MM.1S (cell line): Measurements from ENCODE around the gene ACOX3.

Experiments
- DNase-seq: peaks from one replicate; pipeline ENCODE4 v3.0.0-alpha.2; 2015
- H2AFZ ChIP-seq: fragments of 300-600 bp; sonication (generic); 2 replicates; pipeline ENCODE4 v1.6.0; 2016; ENCODE audit warnings: antibody characterized with exemption, low read length
- H3F3A ChIP-seq: fragments of 300-600 bp; sonication (generic); 2 replicates; pipeline ENCODE4 v1.6.1; 2016; ENCODE audit warnings: mild to moderate bottlenecking, antibody characterized with exemption, low read length, moderate library complexity, mixed read lengths; ENCODE audit not compliant: insufficient read depth
- H3K27ac ChIP-seq: fragments of 300-600 bp; sonication (generic); 2 replicates; pipeline ENCODE4 v1.5.1; 2016; ENCODE audit warnings: mild to moderate bottlenecking, low read length
- H3K27me3 ChIP-seq: fragments of 300-600 bp; sonication (generic); replicated peaks from 2 replicates; pipeline ENCODE4 v1.6.0; 2016; ENCODE audit warnings: low read length; ENCODE audit not compliant: insufficient read depth
- H3K36me3 ChIP-seq: fragments of 300-600 bp; sonication (generic); replicated peaks from 2 replicates; pipeline ENCODE4 v1.6.1; 2016; ENCODE audit warnings: mild to moderate bottlenecking, low read length, mixed read lengths; ENCODE audit not compliant: insufficient read depth
- H3K4me1 ChIP-seq: fragments of 300-600 bp; sonication (generic); 2 replicates; pipeline ENCODE4 v1.6.1; 2016; ENCODE audit warnings: low read length, mixed read lengths
- H3K4me2 ChIP-seq: fragments of 300-600 bp; sonication (generic); 2 replicates; pipeline ENCODE4 v1.6.0; 2016; ENCODE audit warnings: low read depth, low read length
- H3K4me3 ChIP-seq: fragments of 300-600 bp; sonication (generic); 2 replicates; pipeline ENCODE4 v1.5.1; 2016; ENCODE audit warnings: low read length, mixed read lengths
- H3K79me2 ChIP-seq: fragments of 300-600 bp; sonication (generic); 2 replicates; pipeline ENCODE4 v1.6.1; 2016; ENCODE audit warnings: mixed run types, low read length, mixed read lengths
- H3K9ac ChIP-seq: fragments of 300-600 bp; sonication (generic); 2 replicates; pipeline ENCODE4 v1.6.1; 2016; ENCODE audit warnings: low read length, mixed read lengths
- H3K9me2 ChIP-seq: fragments of 300-600 bp; sonication (generic); replicated peaks from 2 replicates; pipeline ENCODE4 v1.6.1; 2016; ENCODE audit warnings: mild to moderate bottlenecking, low read length, mixed read lengths; ENCODE audit not compliant: insufficient read depth
- H3K9me3 ChIP-seq: fragments of 300-600 bp; sonication (generic); replicated peaks from 2 replicates; pipeline ENCODE4 v1.6.1; 2016; ENCODE audit warnings: mild to moderate bottlenecking, low read length, mixed read lengths; ENCODE audit not compliant: insufficient read depth
- H4K20me1 ChIP-seq: fragments of 300-600 bp; sonication (generic); 2 replicates; pipeline ENCODE4 v1.6.1; 2016; ENCODE audit warnings: mild to moderate bottlenecking, low read length, moderate library complexity, mixed read lengths; ENCODE audit not compliant: insufficient read depth
- EZH2 ChIP-seq: fragments of 300-600 bp; sonication (generic); optimal IDR thresholded peaks from 2 replicates; pipeline ENCODE3; 2017; ENCODE audit warnings: low read depth, mild to moderate bottlenecking, antibody characterized with exemption, low read length, mixed read lengths
- EZH2phosphoT487 ChIP-seq: fragments of 300-600 bp; sonication (generic); IDR thresholded peaks from 2 replicates; pipeline ENCODE4 v1.6.1; 2018; ENCODE audit warnings: antibody characterized with exemption, low read length
- TF ChIP-seq, protein P1 (sequence below): fragments of 300-600 bp; sonication (generic); IDR thresholded peaks from 2 replicates; pipeline ENCODE4 v1.5.1; 2016; ENCODE audit warnings: antibody characterized with exemption, low read length, mixed read lengths

Gene ACOX3

GRCh38 chr4:8328456-8328855 is 112.1 kb downstream of the ACOX3 start:
- Histone ChIP-seq H4K20me1 (no peaks in the 10 kb centered on the region), H3K36me3 (no peaks in the 10 kb centered on the region), H3F3A (no peaks in the 10 kb centered on the region), H3K9me2 (no peaks in the 10 kb centered on the region), H3K27me3 (peaks cover 96% of the 10 kb centered on the region), H3K9ac (no peak overlapping the region), H3K79me2 (no peaks in the 10 kb centered on the region), H3K4me1 (no peaks in the 10 kb centered on the region), H3K27ac (no peak overlapping the region), H2AFZ (no peak overlapping the region), H3K4me2 (no peak overlapping the region), H3K4me3 (no peak overlapping the region), H3K9me3 (no peaks in the 10 kb centered on the region)
- no peak for DNase-seq
- TF ChIP-seq, protein P1, sequence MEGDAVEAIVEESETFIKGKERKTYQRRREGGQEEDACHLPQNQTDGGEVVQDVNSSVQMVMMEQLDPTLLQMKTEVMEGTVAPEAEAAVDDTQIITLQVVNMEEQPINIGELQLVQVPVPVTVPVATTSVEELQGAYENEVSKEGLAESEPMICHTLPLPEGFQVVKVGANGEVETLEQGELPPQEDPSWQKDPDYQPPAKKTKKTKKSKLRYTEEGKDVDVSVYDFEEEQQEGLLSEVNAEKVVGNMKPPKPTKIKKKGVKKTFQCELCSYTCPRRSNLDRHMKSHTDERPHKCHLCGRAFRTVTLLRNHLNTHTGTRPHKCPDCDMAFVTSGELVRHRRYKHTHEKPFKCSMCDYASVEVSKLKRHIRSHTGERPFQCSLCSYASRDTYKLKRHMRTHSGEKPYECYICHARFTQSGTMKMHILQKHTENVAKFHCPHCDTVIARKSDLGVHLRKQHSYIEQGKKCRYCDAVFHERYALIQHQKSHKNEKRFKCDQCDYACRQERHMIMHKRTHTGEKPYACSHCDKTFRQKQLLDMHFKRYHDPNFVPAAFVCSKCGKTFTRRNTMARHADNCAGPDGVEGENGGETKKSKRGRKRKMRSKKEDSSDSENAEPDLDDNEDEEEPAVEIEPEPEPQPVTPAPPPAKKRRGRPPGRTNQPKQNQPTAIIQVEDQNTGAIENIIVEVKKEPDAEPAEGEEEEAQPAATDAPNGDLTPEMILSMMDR = no peak
- no peak for TF ChIP-seq EZH2phosphoT487
- no peak for TF ChIP-seq EZH2

- Histone ChIP-seq H3K9me2 (no peaks in the 10 kb centered on the region), H3K4me2 (no peak overlapping the region), H3K36me3 (no peaks in the 10 kb centered on the region), H2AFZ (no peak overlapping the region), H3K79me2 (no peaks in the 10 kb centered on the region), H3F3A (no peaks in the 10 kb centered on the region), H3K9ac (no peak overlapping the region), H3K27me3 (peaks cover 94% of the 10 kb centered on the region), H3K9me3 (no peaks in the 10 kb centered on the region), H4K20me1 (no peaks in the 10 kb centered on the region), H3K27ac (no peak overlapping the region), H3K4me1 (no peaks in the 10 kb centered on the region), H3K4me3 (no peak overlapping the region)
- no peak for DNase-seq
- TF ChIP-seq EZH2phosphoT487 (no peak), EZH2 (no peak)
- TF ChIP-seq, protein P1 = no peak
Observed at GRCh38 chr4:8326206-8326605, 114.3 kb downstream of the ACOX3 start.

DNA sequence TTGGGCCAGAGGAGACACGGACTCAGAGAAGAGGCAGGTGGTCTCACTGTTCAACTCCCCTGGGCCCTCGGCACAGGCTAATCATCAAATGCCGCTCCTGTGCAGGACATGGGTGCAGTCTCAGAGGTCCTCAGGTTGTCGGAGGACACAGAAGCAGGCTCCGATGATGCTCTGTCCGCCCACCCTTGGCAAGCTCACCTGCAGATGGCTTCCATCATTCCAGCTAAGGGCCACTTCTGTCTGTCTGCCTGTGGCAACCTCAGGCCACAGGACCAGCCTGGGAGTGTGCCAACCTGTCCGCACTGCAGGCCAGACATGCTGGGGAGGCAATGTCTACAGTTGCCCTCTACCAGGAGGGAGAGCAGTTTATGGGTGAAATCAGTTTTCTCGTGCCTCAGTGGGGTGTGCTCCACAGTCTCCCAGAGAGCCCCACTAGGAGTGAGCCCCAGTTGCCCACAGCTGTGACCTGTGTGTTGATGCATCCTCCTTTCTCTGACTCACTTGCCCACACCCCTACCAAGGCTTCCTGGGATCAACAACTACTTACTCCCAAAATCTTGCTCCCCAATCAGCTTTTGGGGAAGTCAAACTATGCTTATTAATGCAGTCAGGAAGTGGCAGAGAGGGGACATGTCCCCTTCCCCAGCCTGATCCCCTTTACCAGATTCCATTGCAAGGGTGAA is 115.1 kb downstream of the ACOX3 start:
- Histone ChIP-seq H3K9me3 (no peaks in the 10 kb centered on the region), H3K9me2 (no peaks in the 10 kb centered on the region), H3K9ac (no peak overlapping the region), H3K27ac (no peak overlapping the region), H3K79me2 (no peaks in the 10 kb centered on the region), H2AFZ (no peak overlapping the region), H3K4me1 (no peaks in the 10 kb centered on the region), H3K4me3 (no peak overlapping the region), H3K4me2 (no peak overlapping the region), H3K27me3 (peaks cover 87% of the 10 kb centered on the region), H3F3A (no peaks in the 10 kb centered on the region), H3K36me3 (no peaks in the 10 kb centered on the region), H4K20me1 (no peaks in the 10 kb centered on the region)
- no peak for DNase-seq
- TF ChIP-seq EZH2 (no peak), EZH2phosphoT487 (no peak)
- TF ChIP-seq, protein P1 = no peak
